MM.1S (cell line): ENCODE data around the gene SCAP.

Experiments used
- CTCF ChIP-seq: fragments of 300-600 bp; sonication (generic); IDR thresholded peaks from 2 replicates; pipeline ENCODE4 v1.5.1; 2016; ENCODE audit warnings: antibody characterized with exemption, low read length, mixed read lengths
- EZH2 ChIP-seq: fragments of 300-600 bp; sonication (generic); optimal IDR thresholded peaks from 2 replicates; pipeline ENCODE3; 2017; ENCODE audit warnings: low read depth, mild to moderate bottlenecking, antibody characterized with exemption, low read length, mixed read lengths

DNA sequence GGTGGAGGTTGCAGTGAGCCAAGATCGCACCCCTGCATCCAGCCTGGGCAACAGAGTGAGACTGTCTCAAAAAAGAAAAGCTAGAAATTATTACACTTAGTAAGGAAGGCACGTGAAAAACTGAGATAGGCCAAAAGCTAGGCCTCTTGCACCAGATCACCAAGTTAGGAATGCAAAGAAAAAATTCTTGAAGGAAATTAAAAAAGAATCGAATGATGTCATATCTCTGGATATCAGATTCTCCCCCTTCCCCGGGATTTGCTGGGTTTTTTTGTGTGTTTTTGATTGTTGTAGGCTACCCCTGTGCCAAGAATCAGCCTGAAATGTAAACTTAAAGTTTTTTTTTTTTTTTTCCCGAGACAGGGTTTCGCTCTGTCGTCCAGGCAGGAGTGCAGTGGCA lies 77.5 kb downstream of the SCAP start:
- TF ChIP-seq CTCF (no peak), EZH2 (no peak)
